Fibroblast of lung (primary cell): ENCODE results near the gene DNMT3A. TPM values are rescaled to one million over a fixed set of nuclear protein-coding genes. Genes with fewer than 3 reads are reported as not detected.

Experiments
- DNase-seq, 2 donors: peaks; one replicate each; pipeline versions ENCODE4 v3.0.0 to v3.0.0-alpha.2; 2010; ENCODE audit warnings: low read depth in 2 of 2
- H2AFZ ChIP-seq: 2 replicates; pipeline ENCODE4 v1.5.1; 2012; ENCODE audit warnings: low read length, control low read depth, inconsistent platforms
- H3K27ac ChIP-seq: 2 replicates; pipeline ENCODE4 v1.5.1; 2011; ENCODE audit warnings: low read length, control low read depth; ENCODE audit not compliant: insufficient read depth
- H3K27me3 ChIP-seq: 2 replicates; pipeline ENCODE4 v1.5.1; 2011; ENCODE audit warnings: mild to moderate bottlenecking, low read length; ENCODE audit not compliant: control insufficient read depth, insufficient read depth
- H3K36me3 ChIP-seq: 2 replicates; pipeline ENCODE4 v1.5.1; 2011; ENCODE audit warnings: low read length; ENCODE audit not compliant: control insufficient read depth, insufficient read depth
- H3K4me1 ChIP-seq: 2 replicates; pipeline ENCODE4 v1.5.1; 2011; ENCODE audit warnings: low read length; ENCODE audit not compliant: control insufficient read depth, insufficient read depth; ENCODE audit errors: extremely low read depth
- H3K4me2 ChIP-seq: 2 replicates; pipeline ENCODE4 v1.5.1; 2011; ENCODE audit warnings: low read length, control low read depth; ENCODE audit not compliant: insufficient read depth; ENCODE audit errors: extremely low read depth
- H3K4me3 ChIP-seq, 4 experiments: fragments of 200-600 bp in 1 of 4; sonication (generic) in 1 of 4; replicated peaks in 1 of 4; 2 replicates each; pipeline ENCODE4 v1.5.1; 2011 to 2016; ENCODE audit warnings: low read length in 4 of 4, low read depth in 3 of 4, mild to moderate bottlenecking in 3 of 4, control low read depth in 2 of 4, inconsistent platforms in 1 of 4, mixed read lengths in 1 of 4; ENCODE audit not compliant: insufficient read depth in 1 of 4; ENCODE audit errors: control extremely low read depth in 1 of 4
- H3K79me2 ChIP-seq: 2 replicates; pipeline ENCODE4 v1.5.1; 2012; ENCODE audit warnings: mild to moderate bottlenecking, low read length, inconsistent platforms; ENCODE audit not compliant: control insufficient read depth, insufficient read depth
- H3K9ac ChIP-seq: 2 replicates; pipeline ENCODE4 v1.5.1; 2011; ENCODE audit warnings: mild to moderate bottlenecking, low read length, control low read depth; ENCODE audit not compliant: insufficient read depth
- H3K9me3 ChIP-seq: 2 replicates; pipeline ENCODE4 v1.5.1; 2012; ENCODE audit warnings: low read depth, low read length; ENCODE audit not compliant: control insufficient read depth, insufficient read depth
- H4K20me1 ChIP-seq: 2 replicates; pipeline ENCODE4 v1.5.1; 2011; ENCODE audit warnings: low read length; ENCODE audit not compliant: control insufficient read depth, insufficient read depth; ENCODE audit errors: extremely low read depth
- CTCF ChIP-seq, 2 donors: IDR thresholded peaks in 1 of 2; conservative IDR thresholded peaks in 1 of 2; 1 replicate in 1 of 2; 2 replicates in 1 of 2; pipeline ENCODE4 v1.5.1; 2011 to 2012; ENCODE audit warnings: low read length in 2 of 2, control low read depth in 1 of 2, inconsistent platforms in 1 of 2, low read depth in 1 of 2, mild to moderate bottlenecking in 1 of 2
- EZH2 ChIP-seq: IDR thresholded peaks from 2 replicates; pipeline ENCODE4 v1.5.1; 2012; ENCODE audit warnings: low read length, control low read depth, mild to moderate bottlenecking; ENCODE audit errors: missing control alignments
- polyA plus RNA-seq, 2 donors: library from polyadenylated mRNA; depleted of rRNA in 1 of 2; stranded (reverse) in 1 of 2; unstranded in 1 of 2; fragments of >200 nt; gene quantifications; 2 replicates each; pipeline ENCODE4 v1.2.1, GENCODE V29; 2011 to 2012; ENCODE audit warnings: missing spikeins in 1 of 2
- total RNA-seq: library from RNA; depleted of rRNA; stranded (reverse); fragments of >200 nt; gene quantifications from 2 replicates; pipeline ENCODE4 v1.2.1, GENCODE V29; 2014

DNMT3A gene
- total and polyA plus RNA-seq, 2 donors (not counting 1 experiment from before 2014, with no cell fraction given), result 3.6 to 19.7 TPM

- Histone ChIP-seq H3K9ac (no peak overlapping the region), H2AFZ (no peak overlapping the region), H3K27ac (no peak overlapping the region), H3K27me3 (no peaks in the 10 kb centered on the region), H4K20me1 (no peaks in the 10 kb centered on the region), H3K36me3 (no peaks in the 10 kb centered on the region), H3K4me2 (no peak overlapping the region), H3K79me2 (no peaks in the 10 kb centered on the region), H3K4me3 (no peak overlapping the region), H3K9me3 (no peaks in the 10 kb centered on the region), H3K4me1 (no peaks in the 10 kb centered on the region)
- TF ChIP-seq CTCF (conservative IDR thresholded peaks at IDR 0.05 in 1 of 2, IDR thresholded peaks at IDR 0.05 in 1 of 2; ENCODE audit: low read depth in 1 of 2, low read length in 2 of 2) (no peak), EZH2 (no peak)
- no peak for DNase-seq
These were observed 120.1 kb downstream of the DNMT3A start for GRCh38 chr2:25221579-25221978.

GRCh38 chr2:25220313-25220712 lies 121.4 kb downstream of the DNMT3A start:
- TF ChIP-seq EZH2 (no peak), CTCF (conservative IDR thresholded peaks at IDR 0.05 in 1 of 2, IDR thresholded peaks at IDR 0.05 in 1 of 2; ENCODE audit: low read depth in 1 of 2, low read length in 2 of 2) (no peak)
- no peak overlapping the region for H3K27ac ChIP-seq
- no peaks in the 10 kb centered on the region for H4K20me1 ChIP-seq

GRCh38 chr2:25219621-25220020 lies 122.1 kb downstream of the DNMT3A start:
- Histone ChIP-seq H3K36me3 (no peaks in the 10 kb centered on the region), H3K9me3 (no peaks in the 10 kb centered on the region), H3K4me1 (no peaks in the 10 kb centered on the region), H3K27ac (no peak overlapping the region), H3K27me3 (no peaks in the 10 kb centered on the region), H3K9ac (no peak overlapping the region), H3K79me2 (no peaks in the 10 kb centered on the region), H4K20me1 (no peaks in the 10 kb centered on the region), H3K4me2 (no peak overlapping the region), H3K4me3 (no peak overlapping the region), H2AFZ (no peak overlapping the region)
- no peak for TF ChIP-seq CTCF (conservative IDR thresholded peaks at IDR 0.05 in 1 of 2, IDR thresholded peaks at IDR 0.05 in 1 of 2; ENCODE audit: low read depth in 1 of 2, low read length in 2 of 2)
- TF ChIP-seq EZH2, result no peak
- DNase-seq, result no peak

More at GRCh38 chr2:25220313-25220712, 121.4 kb downstream of the DNMT3A start:
- Histone ChIP-seq H3K4me3 (no peak overlapping the region), H3K9ac (no peak overlapping the region), H3K79me2 (no peaks in the 10 kb centered on the region), H3K9me3 (no peaks in the 10 kb centered on the region), H2AFZ (no peak overlapping the region), H3K4me2 (no peak overlapping the region), H3K27me3 (no peaks in the 10 kb centered on the region), H3K4me1 (no peaks in the 10 kb centered on the region), H3K36me3 (no peaks in the 10 kb centered on the region)
- no peak for DNase-seq
